Thyroid gland (tissue), 4 donors: Measurements from ENCODE around the gene OR8B3.

Experiments used
- POLR2A ChIP-seq, 2 donors: fragments of 450-650 bp; IDR thresholded peaks; one replicate each; pipeline ENCODE4 v1.6.1; 2017; ENCODE audit warnings: antibody characterized with exemption in 2 of 2, mild to moderate bottlenecking in 2 of 2, moderate library complexity in 1 of 2
- TF ChIP-seq, protein P1 (sequence below), 6 experiments: fragments of 200-600 bp in 3 of 6; fragments of 450-650 bp in 3 of 6; sonication (generic) in 3 of 6; IDR thresholded peaks; one replicate each; pipeline ENCODE4 v1.5.1; 2016 to 2019; ENCODE audit warnings: antibody characterized with exemption in 6 of 6, mild to moderate bottlenecking in 2 of 6, inconsistent platforms in 1 of 6, moderate library complexity in 1 of 6

GRCh38 chr11:124442442-124442841, 43.6 kb upstream of the OR8B3 start:
- TF ChIP-seq POLR2A (IDR thresholded peaks at IDR 0.05) = no peak
- TF ChIP-seq, protein P1, sequence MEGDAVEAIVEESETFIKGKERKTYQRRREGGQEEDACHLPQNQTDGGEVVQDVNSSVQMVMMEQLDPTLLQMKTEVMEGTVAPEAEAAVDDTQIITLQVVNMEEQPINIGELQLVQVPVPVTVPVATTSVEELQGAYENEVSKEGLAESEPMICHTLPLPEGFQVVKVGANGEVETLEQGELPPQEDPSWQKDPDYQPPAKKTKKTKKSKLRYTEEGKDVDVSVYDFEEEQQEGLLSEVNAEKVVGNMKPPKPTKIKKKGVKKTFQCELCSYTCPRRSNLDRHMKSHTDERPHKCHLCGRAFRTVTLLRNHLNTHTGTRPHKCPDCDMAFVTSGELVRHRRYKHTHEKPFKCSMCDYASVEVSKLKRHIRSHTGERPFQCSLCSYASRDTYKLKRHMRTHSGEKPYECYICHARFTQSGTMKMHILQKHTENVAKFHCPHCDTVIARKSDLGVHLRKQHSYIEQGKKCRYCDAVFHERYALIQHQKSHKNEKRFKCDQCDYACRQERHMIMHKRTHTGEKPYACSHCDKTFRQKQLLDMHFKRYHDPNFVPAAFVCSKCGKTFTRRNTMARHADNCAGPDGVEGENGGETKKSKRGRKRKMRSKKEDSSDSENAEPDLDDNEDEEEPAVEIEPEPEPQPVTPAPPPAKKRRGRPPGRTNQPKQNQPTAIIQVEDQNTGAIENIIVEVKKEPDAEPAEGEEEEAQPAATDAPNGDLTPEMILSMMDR (IDR thresholded peaks at IDR 0.05) = no peak
